ENCODE measurements around the gene SH2B3. TPM values are rescaled to one million over a fixed set of nuclear protein-coding genes. Genes with fewer than 3 reads are reported as not detected.

Gene SH2B3
- polyA plus RNA-seq, 1 donor from 2014 or later: 3.0 TPM

- H2AFZ ChIP-seq (ENCODE audit: low read depth, low read length): no peak overlapping the region
- H3K9me2 ChIP-seq (ENCODE audit: insufficient read depth, low read length): no peaks in the 10 kb centered on the region
- H3K27me3 ChIP-seq (ENCODE audit: insufficient read depth, low read depth, low read length): no peaks in the 10 kb centered on the region
- no peak for TF ChIP-seq EZH2 (IDR thresholded peaks at IDR 0.05; ENCODE audit: borderline replicate concordance, insufficient read depth, low read length, poor library complexity, severe bottlenecking)
- TF ChIP-seq SMC3 (conservative IDR thresholded peaks at IDR 0.05; ENCODE audit: poor library complexity): no peak
- no peak for TF ChIP-seq POLR2AphosphoS5 (IDR thresholded peaks at IDR 0.05)
- TF ChIP-seq, protein P1, sequence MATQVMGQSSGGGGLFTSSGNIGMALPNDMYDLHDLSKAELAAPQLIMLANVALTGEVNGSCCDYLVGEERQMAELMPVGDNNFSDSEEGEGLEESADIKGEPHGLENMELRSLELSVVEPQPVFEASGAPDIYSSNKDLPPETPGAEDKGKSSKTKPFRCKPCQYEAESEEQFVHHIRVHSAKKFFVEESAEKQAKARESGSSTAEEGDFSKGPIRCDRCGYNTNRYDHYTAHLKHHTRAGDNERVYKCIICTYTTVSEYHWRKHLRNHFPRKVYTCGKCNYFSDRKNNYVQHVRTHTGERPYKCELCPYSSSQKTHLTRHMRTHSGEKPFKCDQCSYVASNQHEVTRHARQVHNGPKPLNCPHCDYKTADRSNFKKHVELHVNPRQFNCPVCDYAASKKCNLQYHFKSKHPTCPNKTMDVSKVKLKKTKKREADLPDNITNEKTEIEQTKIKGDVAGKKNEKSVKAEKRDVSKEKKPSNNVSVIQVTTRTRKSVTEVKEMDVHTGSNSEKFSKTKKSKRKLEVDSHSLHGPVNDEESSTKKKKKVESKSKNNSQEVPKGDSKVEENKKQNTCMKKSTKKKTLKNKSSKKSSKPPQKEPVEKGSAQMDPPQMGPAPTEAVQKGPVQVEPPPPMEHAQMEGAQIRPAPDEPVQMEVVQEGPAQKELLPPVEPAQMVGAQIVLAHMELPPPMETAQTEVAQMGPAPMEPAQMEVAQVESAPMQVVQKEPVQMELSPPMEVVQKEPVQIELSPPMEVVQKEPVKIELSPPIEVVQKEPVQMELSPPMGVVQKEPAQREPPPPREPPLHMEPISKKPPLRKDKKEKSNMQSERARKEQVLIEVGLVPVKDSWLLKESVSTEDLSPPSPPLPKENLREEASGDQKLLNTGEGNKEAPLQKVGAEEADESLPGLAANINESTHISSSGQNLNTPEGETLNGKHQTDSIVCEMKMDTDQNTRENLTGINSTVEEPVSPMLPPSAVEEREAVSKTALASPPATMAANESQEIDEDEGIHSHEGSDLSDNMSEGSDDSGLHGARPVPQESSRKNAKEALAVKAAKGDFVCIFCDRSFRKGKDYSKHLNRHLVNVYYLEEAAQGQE (IDR thresholded peaks at IDR 0.05; ENCODE audit: borderline replicate concordance): no peak
- TF ChIP-seq EP300 (conservative IDR thresholded peaks at IDR 0.05; ENCODE audit: poor library complexity, severe bottlenecking): no peak
- no peak for TF ChIP-seq TAF1 (IDR thresholded peaks at IDR 0.05; ENCODE audit: low read depth)
- TF ChIP-seq RAD21 (conservative IDR thresholded peaks at IDR 0.05): no peak
- TF ChIP-seq, protein P2, sequence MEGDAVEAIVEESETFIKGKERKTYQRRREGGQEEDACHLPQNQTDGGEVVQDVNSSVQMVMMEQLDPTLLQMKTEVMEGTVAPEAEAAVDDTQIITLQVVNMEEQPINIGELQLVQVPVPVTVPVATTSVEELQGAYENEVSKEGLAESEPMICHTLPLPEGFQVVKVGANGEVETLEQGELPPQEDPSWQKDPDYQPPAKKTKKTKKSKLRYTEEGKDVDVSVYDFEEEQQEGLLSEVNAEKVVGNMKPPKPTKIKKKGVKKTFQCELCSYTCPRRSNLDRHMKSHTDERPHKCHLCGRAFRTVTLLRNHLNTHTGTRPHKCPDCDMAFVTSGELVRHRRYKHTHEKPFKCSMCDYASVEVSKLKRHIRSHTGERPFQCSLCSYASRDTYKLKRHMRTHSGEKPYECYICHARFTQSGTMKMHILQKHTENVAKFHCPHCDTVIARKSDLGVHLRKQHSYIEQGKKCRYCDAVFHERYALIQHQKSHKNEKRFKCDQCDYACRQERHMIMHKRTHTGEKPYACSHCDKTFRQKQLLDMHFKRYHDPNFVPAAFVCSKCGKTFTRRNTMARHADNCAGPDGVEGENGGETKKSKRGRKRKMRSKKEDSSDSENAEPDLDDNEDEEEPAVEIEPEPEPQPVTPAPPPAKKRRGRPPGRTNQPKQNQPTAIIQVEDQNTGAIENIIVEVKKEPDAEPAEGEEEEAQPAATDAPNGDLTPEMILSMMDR (IDR thresholded peaks at IDR 0.05; ENCODE audit: poor library complexity, severe bottlenecking): no peak
- TF ChIP-seq MXI1 (conservative IDR thresholded peaks at IDR 0.05; ENCODE audit: poor library complexity, severe bottlenecking): no peak
- no peaks in the 10 kb centered on the region for H3F3A ChIP-seq (ENCODE audit: insufficient read depth, low read length, poor library complexity, severe bottlenecking)
- H3K27ac ChIP-seq (ENCODE audit: low read length): no peak overlapping the region
- no peak overlapping the region for H3K9ac ChIP-seq (ENCODE audit: low read length)
- no peaks in the 10 kb centered on the region for H3K79me2 ChIP-seq (replicated peaks; ENCODE audit: insufficient read depth, low read length)
- no peak overlapping the region for H3K4me3 ChIP-seq (ENCODE audit: low read length)
- no peak overlapping the region for H3K4me2 ChIP-seq (ENCODE audit: low read length)
- no peaks in the 10 kb centered on the region for H3K9me3 ChIP-seq (ENCODE audit: low read length)
- no peaks in the 10 kb centered on the region for H4K20me1 ChIP-seq (ENCODE audit: insufficient read depth)
- H3K36me3 ChIP-seq (ENCODE audit: insufficient read depth, low read length): no peaks in the 10 kb centered on the region
Observed at GRCh38 chr12:111377440-111377839, 28.3 kb upstream of the SH2B3 start.

DNA sequence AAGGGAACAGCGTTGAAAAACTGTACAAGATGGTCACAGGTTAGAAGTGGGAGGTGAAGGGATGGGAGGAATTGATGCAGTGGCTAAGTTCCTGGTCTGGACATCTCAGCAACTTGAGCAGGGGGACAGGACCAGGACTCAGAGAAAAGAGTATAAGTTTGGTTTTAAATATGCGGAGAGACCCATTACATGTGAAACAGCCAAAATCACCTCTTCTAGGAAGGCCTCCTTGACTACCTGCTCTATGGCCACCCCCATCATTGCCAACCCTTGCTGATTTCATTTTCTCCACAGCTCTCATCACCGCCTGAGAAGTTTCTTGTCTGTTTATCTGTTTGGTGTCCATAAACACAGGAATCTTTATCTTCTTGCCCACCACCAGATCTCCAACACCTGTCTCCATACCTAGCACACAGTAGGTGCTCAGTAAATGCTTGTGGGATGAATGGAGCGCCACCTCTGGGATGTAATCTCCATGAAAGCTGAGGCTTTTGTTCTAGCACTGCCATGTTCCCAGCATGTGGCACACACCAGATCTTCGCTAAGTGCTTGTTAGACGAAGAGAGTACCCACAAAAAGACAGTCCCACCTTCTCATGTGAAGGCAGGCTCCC is 25.7 kb upstream of the SH2B3 start:
- no peaks in the 10 kb centered on the region for H3K79me2 ChIP-seq (replicated peaks; ENCODE audit: insufficient read depth, low read length)
- no peaks in the 10 kb centered on the region for H3K36me3 ChIP-seq (ENCODE audit: insufficient read depth, low read length)
- H3K4me3 ChIP-seq (ENCODE audit: low read length): no peak overlapping the region
- no peaks in the 10 kb centered on the region for H3K9me3 ChIP-seq (ENCODE audit: low read length)
- H3K9ac ChIP-seq (ENCODE audit: low read length): no peak overlapping the region
- H3F3A ChIP-seq (ENCODE audit: insufficient read depth, low read length, poor library complexity, severe bottlenecking): no peaks in the 10 kb centered on the region
- TF ChIP-seq, protein P1 (IDR thresholded peaks at IDR 0.05; ENCODE audit: borderline replicate concordance): no peak
- no peak for TF ChIP-seq SMC3 (conservative IDR thresholded peaks at IDR 0.05; ENCODE audit: poor library complexity)
- H3K27ac ChIP-seq (ENCODE audit: low read length): no peak overlapping the region
- no peak overlapping the region for H3K4me2 ChIP-seq (ENCODE audit: low read length)
- no peaks in the 10 kb centered on the region for H3K27me3 ChIP-seq (ENCODE audit: insufficient read depth, low read depth, low read length)
- no peaks in the 10 kb centered on the region for H3K9me2 ChIP-seq (ENCODE audit: insufficient read depth, low read length)
- H2AFZ ChIP-seq (ENCODE audit: low read depth, low read length): no peak overlapping the region
- H4K20me1 ChIP-seq (ENCODE audit: insufficient read depth): no peaks in the 10 kb centered on the region

All from neural cell (in vitro differentiated cells).